ENCODE results near the gene SCO2. TPM values are rescaled to one million over a fixed set of nuclear protein-coding genes. Genes with fewer than 3 reads are reported as not detected.
A peak's percentile ranks its signal among the peaks of the same experiment; 100 is the strongest.

SCO2 gene
- total and polyA plus RNA-seq, 2 of the 13 experiments (the other 11 are each of a cell fraction or from before 2014, with no cell fraction given) = 0.32 to 3.7 TPM

- TF ChIP-seq KDM5B (CRISPR knock-in tag; IDR thresholded peaks at IDR 0.05; ENCODE audit: borderline replicate concordance) = no peak
- TF ChIP-seq, protein P1, sequence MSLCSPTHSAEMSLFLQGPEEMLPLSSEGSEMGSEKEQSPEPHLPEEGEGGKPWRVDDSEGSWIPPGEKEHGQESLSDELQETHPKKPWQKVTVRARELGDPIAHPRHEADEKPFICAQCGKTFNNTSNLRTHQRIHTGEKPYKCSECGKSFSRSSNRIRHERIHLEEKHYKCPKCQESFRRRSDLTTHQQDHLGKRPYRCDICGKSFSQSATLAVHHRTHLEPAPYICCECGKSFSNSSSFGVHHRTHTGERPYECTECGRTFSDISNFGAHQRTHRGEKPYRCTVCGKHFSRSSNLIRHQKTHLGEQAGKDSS (CRISPR knock-in tag; IDR thresholded peaks at IDR 0.05; ENCODE audit: borderline replicate concordance, low read depth) = no peak
- TF ChIP-seq ZNF354B (CRISPR knock-in tag; IDR thresholded peaks at IDR 0.05) = peak; percentile 76; the same call in 1 of the 2 replicates
- no peak for TF ChIP-seq NFE2L2 (IDR thresholded peaks at IDR 0.05; ENCODE audit: low read length)
- TF ChIP-seq, protein P2, sequence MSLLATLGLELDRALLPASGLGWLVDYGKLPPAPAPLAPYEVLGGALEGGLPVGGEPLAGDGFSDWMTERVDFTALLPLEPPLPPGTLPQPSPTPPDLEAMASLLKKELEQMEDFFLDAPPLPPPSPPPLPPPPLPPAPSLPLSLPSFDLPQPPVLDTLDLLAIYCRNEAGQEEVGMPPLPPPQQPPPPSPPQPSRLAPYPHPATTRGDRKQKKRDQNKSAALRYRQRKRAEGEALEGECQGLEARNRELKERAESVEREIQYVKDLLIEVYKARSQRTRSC (CRISPR knock-in tag; IDR thresholded peaks at IDR 0.05; ENCODE audit: low read depth) = no peak
- no peak for TF ChIP-seq GATAD2A (CRISPR knock-in tag; IDR thresholded peaks at IDR 0.05)
- no peak; the same call in 1 of the 2 replicates for TF ChIP-seq TBX2 (CRISPR knock-in tag; IDR thresholded peaks at IDR 0.05; ENCODE audit: borderline replicate concordance)
- TF ChIP-seq ZC3H13 (CRISPR knock-in tag; IDR thresholded peaks at IDR 0.05) = peak; percentile 82
- TF ChIP-seq TOPORS (CRISPR knock-in tag; IDR thresholded peaks at IDR 0.05) = peak; percentile 84; the same call in 1 of the 2 replicates
- TF ChIP-seq, protein P3, sequence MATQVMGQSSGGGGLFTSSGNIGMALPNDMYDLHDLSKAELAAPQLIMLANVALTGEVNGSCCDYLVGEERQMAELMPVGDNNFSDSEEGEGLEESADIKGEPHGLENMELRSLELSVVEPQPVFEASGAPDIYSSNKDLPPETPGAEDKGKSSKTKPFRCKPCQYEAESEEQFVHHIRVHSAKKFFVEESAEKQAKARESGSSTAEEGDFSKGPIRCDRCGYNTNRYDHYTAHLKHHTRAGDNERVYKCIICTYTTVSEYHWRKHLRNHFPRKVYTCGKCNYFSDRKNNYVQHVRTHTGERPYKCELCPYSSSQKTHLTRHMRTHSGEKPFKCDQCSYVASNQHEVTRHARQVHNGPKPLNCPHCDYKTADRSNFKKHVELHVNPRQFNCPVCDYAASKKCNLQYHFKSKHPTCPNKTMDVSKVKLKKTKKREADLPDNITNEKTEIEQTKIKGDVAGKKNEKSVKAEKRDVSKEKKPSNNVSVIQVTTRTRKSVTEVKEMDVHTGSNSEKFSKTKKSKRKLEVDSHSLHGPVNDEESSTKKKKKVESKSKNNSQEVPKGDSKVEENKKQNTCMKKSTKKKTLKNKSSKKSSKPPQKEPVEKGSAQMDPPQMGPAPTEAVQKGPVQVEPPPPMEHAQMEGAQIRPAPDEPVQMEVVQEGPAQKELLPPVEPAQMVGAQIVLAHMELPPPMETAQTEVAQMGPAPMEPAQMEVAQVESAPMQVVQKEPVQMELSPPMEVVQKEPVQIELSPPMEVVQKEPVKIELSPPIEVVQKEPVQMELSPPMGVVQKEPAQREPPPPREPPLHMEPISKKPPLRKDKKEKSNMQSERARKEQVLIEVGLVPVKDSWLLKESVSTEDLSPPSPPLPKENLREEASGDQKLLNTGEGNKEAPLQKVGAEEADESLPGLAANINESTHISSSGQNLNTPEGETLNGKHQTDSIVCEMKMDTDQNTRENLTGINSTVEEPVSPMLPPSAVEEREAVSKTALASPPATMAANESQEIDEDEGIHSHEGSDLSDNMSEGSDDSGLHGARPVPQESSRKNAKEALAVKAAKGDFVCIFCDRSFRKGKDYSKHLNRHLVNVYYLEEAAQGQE (IDR thresholded peaks at IDR 0.05; ENCODE audit: borderline replicate concordance in 1 of 2, low read depth in 1 of 2, low read length in 2 of 2) = no peak
- TF ChIP-seq MYNN (CRISPR knock-in tag; IDR thresholded peaks at IDR 0.05; ENCODE audit: low read depth) = no peak
- TF ChIP-seq KDM4B (CRISPR knock-in tag; IDR thresholded peaks at IDR 0.05) = no peak
- no peak for TF ChIP-seq CBX2 (IDR thresholded peaks at IDR 0.05; ENCODE audit: low read depth, low read length)
- TF ChIP-seq CBX2 (CRISPR knock-in tag; IDR thresholded peaks at IDR 0.05; ENCODE audit: low read depth) = no peak
- no peak for TF ChIP-seq SRSF1 (optimal IDR thresholded peaks at IDR 0.05; ENCODE audit: low read depth, low read length)
- TF ChIP-seq ZNF253 (CRISPR knock-in tag; IDR thresholded peaks at IDR 0.05; ENCODE audit: borderline replicate concordance) = no peak
- no peak for TF ChIP-seq SIN3B (IDR thresholded peaks at IDR 0.05; ENCODE audit: low read length)
- TF ChIP-seq, protein P4, sequence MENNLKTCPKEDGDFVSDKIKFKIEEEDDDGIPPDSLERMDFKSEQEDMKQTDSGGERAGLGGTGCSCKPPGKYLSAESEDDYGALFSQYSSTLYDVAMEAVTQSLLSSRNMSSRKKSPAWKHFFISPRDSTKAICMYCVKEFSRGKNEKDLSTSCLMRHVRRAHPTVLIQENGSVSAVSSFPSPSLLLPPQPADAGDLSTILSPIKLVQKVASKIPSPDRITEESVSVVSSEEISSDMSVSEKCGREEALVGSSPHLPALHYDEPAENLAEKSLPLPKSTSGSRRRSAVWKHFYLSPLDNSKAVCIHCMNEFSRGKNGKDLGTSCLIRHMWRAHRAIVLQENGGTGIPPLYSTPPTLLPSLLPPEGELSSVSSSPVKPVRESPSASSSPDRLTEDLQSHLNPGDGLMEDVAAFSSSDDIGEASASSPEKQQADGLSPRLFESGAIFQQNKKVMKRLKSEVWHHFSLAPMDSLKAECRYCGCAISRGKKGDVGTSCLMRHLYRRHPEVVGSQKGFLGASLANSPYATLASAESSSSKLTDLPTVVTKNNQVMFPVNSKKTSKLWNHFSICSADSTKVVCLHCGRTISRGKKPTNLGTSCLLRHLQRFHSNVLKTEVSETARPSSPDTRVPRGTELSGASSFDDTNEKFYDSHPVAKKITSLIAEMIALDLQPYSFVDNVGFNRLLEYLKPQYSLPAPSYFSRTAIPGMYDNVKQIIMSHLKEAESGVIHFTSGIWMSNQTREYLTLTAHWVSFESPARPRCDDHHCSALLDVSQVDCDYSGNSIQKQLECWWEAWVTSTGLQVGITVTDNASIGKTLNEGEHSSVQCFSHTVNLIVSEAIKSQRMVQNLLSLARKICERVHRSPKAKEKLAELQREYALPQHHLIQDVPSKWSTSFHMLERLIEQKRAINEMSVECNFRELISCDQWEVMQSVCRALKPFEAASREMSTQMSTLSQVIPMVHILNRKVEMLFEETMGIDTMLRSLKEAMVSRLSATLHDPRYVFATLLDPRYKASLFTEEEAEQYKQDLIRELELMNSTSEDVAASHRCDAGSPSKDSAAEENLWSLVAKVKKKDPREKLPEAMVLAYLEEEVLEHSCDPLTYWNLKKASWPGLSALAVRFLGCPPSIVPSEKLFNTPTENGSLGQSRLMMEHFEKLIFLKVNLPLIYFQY (CRISPR knock-in tag; IDR thresholded peaks at IDR 0.05; ENCODE audit: borderline replicate concordance) = no peak
- TF ChIP-seq ZNF260 (CRISPR knock-in tag; IDR thresholded peaks at IDR 0.05; ENCODE audit: borderline replicate concordance, low read depth) = no peak
- TF ChIP-seq MED1 (CRISPR knock-in tag; IDR thresholded peaks at IDR 0.05) = no peak
- no peak for TF ChIP-seq ZNF644 (CRISPR knock-in tag; IDR thresholded peaks at IDR 0.05; ENCODE audit: low read depth)
- no peak for TF ChIP-seq ZNF205 (CRISPR knock-in tag; IDR thresholded peaks at IDR 0.05)
- no peak for TF ChIP-seq ZMYM2 (CRISPR knock-in tag; IDR thresholded peaks at IDR 0.05)
Observed at GRCh38 chr22:50530877-50531545, 5.6 kb upstream of the SCO2 start (continued).

All from HepG2 (cell line).